Measurements from ENCODE around the gene TASP1.

Gene TASP1

GRCh38 chr20:13342469-13343242 is 296.1 kb downstream of the TASP1 start:
- no peak for DNase-seq (ENCODE audit: extremely low read depth, insufficient read length)
- Histone ChIP-seq H3K4me3 (replicated peaks; ENCODE audit: low read depth, low read length) (no peak overlapping the region), H3K36me3 (ENCODE audit: control insufficient read depth, insufficient read depth, low read length) (no peaks in the 10 kb centered on the region), H3K27me3 (replicated peaks; ENCODE audit: control insufficient read depth, insufficient read depth, low read length) (no peaks in the 10 kb centered on the region)
- TF ChIP-seq CTCF (IDR thresholded peaks at IDR 0.05; ENCODE audit: insufficient read depth, low read length, poor library complexity, severe bottlenecking) = no peak

- Histone ChIP-seq H3K36me3 (ENCODE audit: control insufficient read depth, insufficient read depth, low read length) (no peaks in the 10 kb centered on the region), H3K27me3 (replicated peaks; ENCODE audit: control insufficient read depth, insufficient read depth, low read length) (no peaks in the 10 kb centered on the region), H3K4me3 (replicated peaks; ENCODE audit: low read depth, low read length) (no peak overlapping the region)
- no peak for DNase-seq (ENCODE audit: extremely low read depth, insufficient read length)
- no peak for TF ChIP-seq CTCF (IDR thresholded peaks at IDR 0.05; ENCODE audit: insufficient read depth, low read length, poor library complexity, severe bottlenecking)
Observed at GRCh38 chr20:13341737-13342393, 296.9 kb downstream of the TASP1 start.

GRCh38 chr20:13340088-13340487 is 298.6 kb downstream of the TASP1 start:
- no peaks in the 10 kb centered on the region for H3K36me3 ChIP-seq (ENCODE audit: control insufficient read depth, insufficient read depth, low read length)
- DNase-seq (ENCODE audit: extremely low read depth, insufficient read length) = no peak
- TF ChIP-seq CTCF (IDR thresholded peaks at IDR 0.05; ENCODE audit: insufficient read depth, low read length, poor library complexity, severe bottlenecking) = no peak
- no peaks in the 10 kb centered on the region for H3K27me3 ChIP-seq (replicated peaks; ENCODE audit: control insufficient read depth, insufficient read depth, low read length)
- H3K4me3 ChIP-seq (replicated peaks; ENCODE audit: low read depth, low read length) = no peak overlapping the region

All from GM06990 (cell line).